DND-41 (cell line): ENCODE results near the gene MYO1D.

ENCODE experiments used
- ATAC-seq: fragments of 200-7000 bp; cut with Tn5 transposase; 3 replicates; pipeline ENCODE4 v1.9.1; 2021; ENCODE audit warnings: low read depth; ENCODE audit not compliant: insufficient read depth
- DNase-seq: peaks from one replicate; pipeline ENCODE4 v3.0.0-alpha.2; 2020
- H2AFZ ChIP-seq: 2 replicates; pipeline ENCODE4 v1.6.0; 2012; ENCODE audit warnings: low read depth, low read length
- H3K27ac ChIP-seq: 2 replicates; pipeline ENCODE4 v1.5.1; 2012; ENCODE audit warnings: low read length, inconsistent platforms
- H3K27me3 ChIP-seq: fragments of 200-600 bp; sonication (generic); 2 replicates; pipeline ENCODE4 v1.6.0; 2012; ENCODE audit warnings: low read length, mild to moderate bottlenecking, inconsistent platforms; ENCODE audit not compliant: insufficient read depth, poor library complexity
- H3K36me3 ChIP-seq: 2 replicates; pipeline ENCODE4 v1.5.1; 2012; ENCODE audit warnings: low read length, inconsistent platforms; ENCODE audit not compliant: insufficient read depth
- H3K4me1 ChIP-seq: 2 replicates; pipeline ENCODE4 v1.5.1; 2012; ENCODE audit warnings: mild to moderate bottlenecking, low read length; ENCODE audit not compliant: insufficient read depth
- H3K4me2 ChIP-seq: 2 replicates; pipeline ENCODE4 v1.6.0; 2012; ENCODE audit warnings: mild to moderate bottlenecking, moderate library complexity, low read length, inconsistent platforms; ENCODE audit not compliant: insufficient read depth
- H3K4me3 ChIP-seq, 2 experiments: fragments of 200-600 bp in 1 of 2; shearing (Covaris generic) in 1 of 2; 2 replicates each; pipeline ENCODE4 v1.5.1; 2012 to 2016; ENCODE audit warnings: inconsistent platforms in 2 of 2, low read length in 2 of 2, mild to moderate bottlenecking in 2 of 2, low read depth in 1 of 2, moderate library complexity in 1 of 2
- H3K79me2 ChIP-seq: 2 replicates; pipeline ENCODE4 v1.6.0; 2012; ENCODE audit warnings: low read length, inconsistent platforms; ENCODE audit not compliant: insufficient read depth
- H3K9ac ChIP-seq: 2 replicates; pipeline ENCODE4 v1.6.0; 2012; ENCODE audit warnings: low read depth, mild to moderate bottlenecking, inconsistent platforms, low read length, moderate library complexity
- H3K9me3 ChIP-seq: 2 replicates; pipeline ENCODE4 v1.5.1; 2012; ENCODE audit warnings: low read length, moderate library complexity, mild to moderate bottlenecking, inconsistent platforms; ENCODE audit not compliant: insufficient read depth, severe bottlenecking
- H4K20me1 ChIP-seq: 2 replicates; pipeline ENCODE4 v1.6.0; 2012; ENCODE audit warnings: low read length; ENCODE audit not compliant: insufficient read depth
- CTCF ChIP-seq: IDR thresholded peaks from 2 replicates; pipeline ENCODE4 v1.5.1; 2012; ENCODE audit warnings: borderline replicate concordance, low read length, moderate library complexity, mild to moderate bottlenecking; ENCODE audit not compliant: poor library complexity, severe bottlenecking; ENCODE audit errors: extremely low read depth
- EZH2 ChIP-seq: IDR thresholded peaks from 3 replicates; pipeline ENCODE4 v1.6.1; 2012; ENCODE audit warnings: borderline replicate concordance, low read depth, mild to moderate bottlenecking, moderate library complexity, low read length, inconsistent platforms; ENCODE audit not compliant: severe bottlenecking

MYO1D gene

GRCh38 chr17:32725697-32726096 lies 151.2 kb downstream of the MYO1D start:
- Histone ChIP-seq H3K4me2 (no peak overlapping the region), H2AFZ (no peak overlapping the region), H3K79me2 (no peaks in the 10 kb centered on the region), H3K36me3 (no peaks in the 10 kb centered on the region), H3K27ac (no peak overlapping the region), H3K4me3 (no peak overlapping the region), H4K20me1 (no peaks in the 10 kb centered on the region), H3K27me3 (peaks cover 12% of the 10 kb centered on the region), H3K9ac (no peak overlapping the region), H3K4me1 (no peaks in the 10 kb centered on the region), H3K9me3 (no peaks in the 10 kb centered on the region)
- DNase-seq (no peak), ATAC-seq (no peak)
- no peak for TF ChIP-seq CTCF
- TF ChIP-seq EZH2, result no peak

GRCh38 chr17:32723310-32723955 lies 153.5 kb downstream of the MYO1D start:
- DNase-seq (no peak), ATAC-seq (no peak)
- no peaks in the 10 kb centered on the region for H4K20me1 ChIP-seq
- H3K4me2 ChIP-seq, result no peak overlapping the region
- H3K79me2 ChIP-seq, result no peaks in the 10 kb centered on the region
- H3K9ac ChIP-seq, result no peak overlapping the region
- H2AFZ ChIP-seq, result no peak overlapping the region
- no peak for TF ChIP-seq EZH2
- no peak for TF ChIP-seq CTCF
- H3K4me3 ChIP-seq, result no peak overlapping the region
- H3K9me3 ChIP-seq, result no peaks in the 10 kb centered on the region
- no peak overlapping the region for H3K27ac ChIP-seq
- H3K27me3 ChIP-seq, result peaks cover 12% of the 10 kb centered on the region
- H3K4me1 ChIP-seq, result no peaks in the 10 kb centered on the region
- H3K36me3 ChIP-seq, result no peaks in the 10 kb centered on the region

GRCh38 chr17:32722733-32723132 lies 154.2 kb downstream of the MYO1D start:
- H3K79me2 ChIP-seq, result no peaks in the 10 kb centered on the region
- H3K9me3 ChIP-seq, result no peaks in the 10 kb centered on the region
- H3K4me1 ChIP-seq, result no peaks in the 10 kb centered on the region
- no peak overlapping the region for H3K4me3 ChIP-seq
- no peak for ATAC-seq
- H2AFZ ChIP-seq, result no peak overlapping the region
- H3K36me3 ChIP-seq, result no peaks in the 10 kb centered on the region
- no peak overlapping the region for H3K9ac ChIP-seq
- no peak overlapping the region for H3K4me2 ChIP-seq
- H3K27ac ChIP-seq, result no peak overlapping the region
- H4K20me1 ChIP-seq, result no peaks in the 10 kb centered on the region
- DNase-seq, result no peak
- TF ChIP-seq EZH2 (no peak), CTCF (no peak)
- H3K27me3 ChIP-seq, result peaks cover 12% of the 10 kb centered on the region

- Histone ChIP-seq H3K4me3 (no peak overlapping the region), H3K9ac (no peak overlapping the region), H3K36me3 (no peaks in the 10 kb centered on the region), H3K4me1 (no peaks in the 10 kb centered on the region), H3K79me2 (no peaks in the 10 kb centered on the region), H2AFZ (no peak overlapping the region), H3K27ac (no peak overlapping the region), H4K20me1 (no peaks in the 10 kb centered on the region), H3K4me2 (no peak overlapping the region), H3K9me3 (no peaks in the 10 kb centered on the region), H3K27me3 (peaks cover 8% of the 10 kb centered on the region)
- TF ChIP-seq EZH2 (no peak), CTCF (no peak)
- ATAC-seq (no peak), DNase-seq (no peak)
Observed at GRCh38 chr17:32720671-32721070, 156.3 kb downstream of the MYO1D start.
